Muscle layer of duodenum (tissue), 2 donors: ENCODE results near the gene NME5.

Source experiments
- H3K27ac ChIP-seq: one replicate; pipeline ENCODE4 v1.7.0; 2013; ENCODE audit warnings: mild to moderate bottlenecking, low read length
- H3K27me3 ChIP-seq: one replicate; pipeline ENCODE4 v1.7.0; 2013; ENCODE audit warnings: low read depth, mild to moderate bottlenecking, control low read depth, low read length
- H3K36me3 ChIP-seq, 2 donors: one replicate each; pipeline ENCODE4 v1.7.0; 2013; ENCODE audit warnings: low read length in 2 of 2, control low read depth in 1 of 2, mild to moderate bottlenecking in 1 of 2; ENCODE audit not compliant: insufficient read depth in 2 of 2, control insufficient read depth in 1 of 2
- H3K4me1 ChIP-seq, 2 donors: one replicate each; pipeline ENCODE4 v1.7.0; 2013; ENCODE audit warnings: low read length in 2 of 2, mild to moderate bottlenecking in 2 of 2, control low read depth in 1 of 2, moderate library complexity in 1 of 2; ENCODE audit not compliant: insufficient read depth in 2 of 2, control insufficient read depth in 1 of 2
- H3K4me3 ChIP-seq, 2 donors: one replicate each; pipeline ENCODE4 v1.7.0; 2013; ENCODE audit warnings: low read length in 2 of 2, low read depth in 1 of 2, mild to moderate bottlenecking in 1 of 2
- H3K9me3 ChIP-seq, 2 donors: one replicate each; pipeline ENCODE4 v1.7.0; 2013; ENCODE audit warnings: low read length in 2 of 2, control low read depth in 1 of 2, mild to moderate bottlenecking in 1 of 2; ENCODE audit not compliant: control insufficient read depth in 1 of 2
- donor health status: healthy.

NME5 gene

GRCh38 chr5:138132543-138132942 is 6.7 kb downstream of the NME5 start:
- no peaks in the 10 kb centered on the region for H3K4me1 ChIP-seq

GRCh38 chr5:138129347-138129746 is 9.9 kb downstream of the NME5 start:
- H3K9me3 ChIP-seq: no peaks in the 10 kb centered on the region
- no peak overlapping the region for H3K4me3 ChIP-seq
- no peaks in the 10 kb centered on the region for H3K27me3 ChIP-seq
- H3K27ac ChIP-seq: no peak overlapping the region
- no peaks in the 10 kb centered on the region for H3K36me3 ChIP-seq
- H3K4me1 ChIP-seq: no peaks in the 10 kb centered on the region

More at GRCh38 chr5:138132543-138132942, 6.7 kb downstream of the NME5 start:
- H3K27ac ChIP-seq: no peak overlapping the region
- no peaks in the 10 kb centered on the region for H3K27me3 ChIP-seq
- H3K4me3 ChIP-seq: peak overlapping the region in 1 of 2 donors; percentile 49
- no peaks in the 10 kb centered on the region for H3K36me3 ChIP-seq
- no peaks in the 10 kb centered on the region for H3K9me3 ChIP-seq

- Histone ChIP-seq H3K36me3 (no peaks in the 10 kb centered on the region), H3K9me3 (no peaks in the 10 kb centered on the region), H3K27me3 (no peaks in the 10 kb centered on the region), H3K4me1 (no peaks in the 10 kb centered on the region), H3K4me3 (no peak overlapping the region), H3K27ac (no peak overlapping the region)
Measured at GRCh38 chr5:138128334-138128733, 10.9 kb downstream of the NME5 start.

GRCh38 chr5:138115254-138115653 is 24.0 kb downstream of the NME5 start:
- Histone ChIP-seq H3K36me3 (no peaks in the 10 kb centered on the region), H3K27me3 (no peaks in the 10 kb centered on the region), H3K9me3 (no peaks in the 10 kb centered on the region), H3K4me1 (peaks cover 0 to 4% of the 10 kb centered on the region in 2 donors), H3K27ac (no peak overlapping the region), H3K4me3 (no peak overlapping the region)

- Histone ChIP-seq H3K4me1 (peaks cover 0 to 4% of the 10 kb centered on the region in 2 donors), H3K27me3 (no peaks in the 10 kb centered on the region), H3K27ac (no peak overlapping the region), H3K4me3 (no peak overlapping the region), H3K9me3 (no peaks in the 10 kb centered on the region), H3K36me3 (no peaks in the 10 kb centered on the region)
Measured at GRCh38 chr5:138111937-138112336, 27.3 kb downstream of the NME5 start.

- Histone ChIP-seq H3K27ac (no peak overlapping the region), H3K4me1 (peaks cover 0 to 4% of the 10 kb centered on the region in 2 donors), H3K4me3 (no peak overlapping the region), H3K27me3 (no peaks in the 10 kb centered on the region), H3K36me3 (no peaks in the 10 kb centered on the region), H3K9me3 (no peaks in the 10 kb centered on the region)
Measured at GRCh38 chr5:138111181-138111580, 28.0 kb downstream of the NME5 start.

GRCh38 chr5:138110266-138110963 is 28.8 kb downstream of the NME5 start:
- Histone ChIP-seq H3K27ac (no peak overlapping the region), H3K27me3 (no peaks in the 10 kb centered on the region), H3K4me3 (no peak overlapping the region)

GRCh38 chr5:138109463-138110265 is 29.6 kb downstream of the NME5 start:
- Histone ChIP-seq H3K4me3 (no peak overlapping the region), H3K27ac (no peak overlapping the region), H3K9me3 (no peaks in the 10 kb centered on the region), H3K36me3 (no peaks in the 10 kb centered on the region), H3K4me1 (peaks cover 0 to 4% of the 10 kb centered on the region in 2 donors), H3K27me3 (no peaks in the 10 kb centered on the region)

More at GRCh38 chr5:138110266-138110963, 28.8 kb downstream of the NME5 start:
- peaks cover 0 to 4% of the 10 kb centered on the region in 2 donors for H3K4me1 ChIP-seq
- H3K36me3 ChIP-seq: no peaks in the 10 kb centered on the region
- no peaks in the 10 kb centered on the region for H3K9me3 ChIP-seq

- H3K27ac ChIP-seq: no peak overlapping the region
- no peaks in the 10 kb centered on the region for H3K36me3 ChIP-seq
- no peak overlapping the region for H3K4me3 ChIP-seq
- H3K27me3 ChIP-seq: no peaks in the 10 kb centered on the region
- H3K4me1 ChIP-seq: peaks cover 0 to 2% of the 10 kb centered on the region in 2 donors
- H3K9me3 ChIP-seq: no peaks in the 10 kb centered on the region
Measured at GRCh38 chr5:138107213-138107612, 32.0 kb downstream of the NME5 start.

- no peaks in the 10 kb centered on the region for H3K36me3 ChIP-seq
- H3K9me3 ChIP-seq: no peaks in the 10 kb centered on the region
- no peaks in the 10 kb centered on the region for H3K4me1 ChIP-seq
- H3K27ac ChIP-seq: no peak overlapping the region
- H3K4me3 ChIP-seq: no peak overlapping the region
- no peaks in the 10 kb centered on the region for H3K27me3 ChIP-seq
Measured at GRCh38 chr5:138105709-138106108, 33.5 kb downstream of the NME5 start.

- no peaks in the 10 kb centered on the region for H3K9me3 ChIP-seq
- H3K4me3 ChIP-seq: no peak overlapping the region
- H3K4me1 ChIP-seq: no peaks in the 10 kb centered on the region
- H3K27ac ChIP-seq: no peak overlapping the region
- H3K27me3 ChIP-seq: no peaks in the 10 kb centered on the region
- H3K36me3 ChIP-seq: no peaks in the 10 kb centered on the region
Measured at GRCh38 chr5:138103319-138103637, 36.0 kb downstream of the NME5 start.
